NT2/D1 (cell line): Measurements from ENCODE around the gene OPHN1.
"Not testable (repeated sequence)": the region's sequence is repeated elsewhere in the genome, so short reads cannot be mapped to it uniquely, and the experiment has no call there.

Experiments
- DNase-seq: peaks from one replicate; pipeline ENCODE4 v3.0.0-alpha.2; 2011; ENCODE audit warnings: low read depth, low spot score
- H3K27me3 ChIP-seq: 2 replicates; pipeline ENCODE4 v1.6.0; 2011; ENCODE audit warnings: mild to moderate bottlenecking; ENCODE audit not compliant: insufficient read length, insufficient read depth
- H3K36me3 ChIP-seq: 2 replicates; pipeline ENCODE4 v1.6.1; 2011; ENCODE audit warnings: mild to moderate bottlenecking, low read length, mixed read lengths; ENCODE audit not compliant: insufficient read depth, insufficient read length
- H3K4me1 ChIP-seq: 2 replicates; pipeline ENCODE4 v1.5.1; 2011; ENCODE audit not compliant: insufficient read depth, insufficient read length
- H3K4me3 ChIP-seq: 2 replicates; pipeline ENCODE4 v1.5.1; 2011; ENCODE audit warnings: low read depth; ENCODE audit not compliant: insufficient read length
- H3K9ac ChIP-seq: 2 replicates; pipeline ENCODE4 v1.6.0; 2011; ENCODE audit warnings: low read depth; ENCODE audit not compliant: insufficient read length
- H3K9me3 ChIP-seq: 2 replicates; pipeline ENCODE4 v1.5.1; 2011; ENCODE audit warnings: mild to moderate bottlenecking, low read length; ENCODE audit not compliant: insufficient read depth
- SUZ12 ChIP-seq: IDR thresholded peaks from 2 replicates; pipeline ENCODE4 v1.6.1; 2011; ENCODE audit not compliant: insufficient read length, insufficient read depth; ENCODE audit errors: extremely low read depth
- YY1 ChIP-seq: IDR thresholded peaks from 2 replicates; pipeline ENCODE4 v1.6.1; 2011; ENCODE audit not compliant: insufficient read length, insufficient read depth
- ZNF274 ChIP-seq: IDR thresholded peaks from 2 replicates; pipeline ENCODE4 v1.6.1; 2011; ENCODE audit warnings: mild to moderate bottlenecking, low read depth, low read length

OPHN1 gene

GRCh38 chrX:68284281-68284904 lies 148.9 kb downstream of the OPHN1 start:
- no peak for TF ChIP-seq ZNF274
- TF ChIP-seq YY1 = no peak
- no peak for TF ChIP-seq SUZ12
- Histone ChIP-seq H3K36me3 (no peaks in the 10 kb centered on the region), H3K27me3 (no peaks in the 10 kb centered on the region), H3K9me3 (no peaks in the 10 kb centered on the region), H3K9ac (no peak overlapping the region), H3K4me1 (no peaks in the 10 kb centered on the region), H3K4me3 (no peak overlapping the region)
- no peak for DNase-seq

- TF ChIP-seq YY1 (no peak), ZNF274 (no peak), SUZ12 (no peak)
- Histone ChIP-seq H3K36me3 (no peaks in the 10 kb centered on the region), H3K4me3 (no peak overlapping the region), H3K4me1 (no peaks in the 10 kb centered on the region), H3K9ac (no peak overlapping the region), H3K27me3 (no peaks in the 10 kb centered on the region), H3K9me3 (peaks cover 8% of the 10 kb centered on the region; the same call in 1 of the 2 replicates)
- DNase-seq = no peak
Observed at GRCh38 chrX:68273887-68274286, 159.4 kb downstream of the OPHN1 start.

GRCh38 chrX:68264793-68265192 lies 168.5 kb downstream of the OPHN1 start:
- H3K9ac ChIP-seq = not testable (repeated sequence)

GRCh38 chrX:68261060-68261672 lies 172.1 kb downstream of the OPHN1 start:
- Histone ChIP-seq H3K4me3 (no peak overlapping the region), H3K36me3 (no peaks in the 10 kb centered on the region), H3K9me3 (0 out of 2 replicates have a peak, but pooled peaks cover 11% of the 10 kb centered on the region), H3K27me3 (no peaks in the 10 kb centered on the region), H3K9ac (no peak overlapping the region), H3K4me1 (no peaks in the 10 kb centered on the region)
- no peak for DNase-seq
- TF ChIP-seq ZNF274 = no peak

More at GRCh38 chrX:68264793-68265192, 168.5 kb downstream of the OPHN1 start:
- H3K4me3 ChIP-seq, H3K27me3 ChIP-seq, DNase-seq, H3K4me1 ChIP-seq, H3K36me3 ChIP-seq: not testable (repeated sequence)
- 0 out of 2 replicates have a peak, but pooled peaks cover 11% of the 10 kb centered on the region for H3K9me3 ChIP-seq

- Histone ChIP-seq H3K4me3 (no peak overlapping the region), H3K4me1 (no peaks in the 10 kb centered on the region), H3K9me3 (no peaks in the 10 kb centered on the region), H3K9ac (no peak overlapping the region), H3K36me3 (no peaks in the 10 kb centered on the region), H3K27me3 (no peaks in the 10 kb centered on the region)
- no peak for DNase-seq
- no peak for TF ChIP-seq YY1
- no peak for TF ChIP-seq ZNF274
- TF ChIP-seq SUZ12 = no peak
Observed at GRCh38 chrX:68256990-68257389, 176.3 kb downstream of the OPHN1 start.

DNA sequence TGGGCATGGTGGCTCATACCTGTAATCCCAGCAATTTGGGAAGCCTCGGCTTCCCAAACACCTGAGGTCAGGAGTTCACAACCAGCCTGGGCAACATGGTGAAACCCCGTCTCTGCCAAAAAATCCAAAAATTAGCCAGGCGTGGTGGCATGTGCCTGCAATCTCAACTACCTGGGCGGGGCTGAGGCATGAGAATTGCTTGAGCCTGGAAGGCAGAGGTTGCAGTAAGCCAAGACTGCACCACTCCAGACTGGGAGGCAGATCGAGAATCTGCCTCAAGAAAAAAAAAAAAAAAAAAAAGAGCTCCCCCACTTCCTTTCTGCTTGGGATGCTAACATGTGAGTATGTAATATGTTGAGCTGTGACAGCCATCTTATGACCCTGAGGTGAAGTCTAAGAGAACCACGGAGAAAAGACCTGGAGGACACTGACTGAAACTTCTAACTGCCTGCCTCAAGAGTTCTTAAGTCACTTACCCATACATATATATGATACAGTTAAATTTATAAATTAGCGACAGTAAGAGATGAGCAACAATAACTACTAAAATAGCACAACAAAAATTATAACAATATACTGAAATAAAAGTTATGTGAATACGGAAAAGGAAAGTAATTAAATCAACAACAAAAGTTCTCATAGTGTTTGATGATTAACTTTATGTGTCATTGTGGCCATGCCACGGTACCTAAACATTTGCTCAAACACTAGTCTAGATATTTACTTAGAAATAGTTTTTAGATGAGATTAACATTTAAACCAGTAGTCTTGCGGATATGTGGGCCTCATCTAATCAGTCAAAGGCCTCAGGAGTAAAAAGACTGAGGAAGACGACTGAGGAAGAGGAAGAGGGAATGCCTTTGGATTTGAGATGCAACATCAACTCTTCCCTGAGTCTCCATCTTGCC lies 178.3 kb downstream of the OPHN1 start:
- DNase-seq = no peak
- no peak overlapping the region for H3K9ac ChIP-seq
- H3K4me1 ChIP-seq = no peaks in the 10 kb centered on the region
- H3K27me3 ChIP-seq = no peaks in the 10 kb centered on the region
- no peak overlapping the region for H3K4me3 ChIP-seq
- no peaks in the 10 kb centered on the region for H3K36me3 ChIP-seq
- H3K9me3 ChIP-seq = no peaks in the 10 kb centered on the region
- no peak for TF ChIP-seq YY1
- no peak for TF ChIP-seq SUZ12
- TF ChIP-seq ZNF274 = no peak

DNA sequence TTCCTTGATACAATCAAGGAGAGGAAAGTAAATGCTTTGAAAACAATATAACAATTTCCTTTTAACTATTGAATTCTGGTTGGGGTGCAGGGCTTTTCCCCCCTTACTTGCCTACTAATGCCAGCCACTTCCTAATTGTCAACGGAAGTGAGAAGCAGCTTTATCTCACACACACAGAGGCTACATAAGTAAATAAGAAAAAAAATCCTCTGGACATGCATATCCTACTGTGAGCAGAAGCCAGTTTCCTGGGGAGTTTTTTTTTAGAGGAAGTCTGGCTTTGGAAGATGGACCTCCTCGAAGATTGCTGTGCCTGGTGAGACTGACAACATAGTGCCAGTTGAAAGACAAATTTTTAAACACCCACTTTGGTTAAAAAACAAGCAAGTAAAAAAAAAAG lies 180.6 kb downstream of the OPHN1 start:
- Histone ChIP-seq H3K9ac (no peak overlapping the region), H3K36me3 (no peaks in the 10 kb centered on the region), H3K4me3 (no peak overlapping the region), H3K9me3 (no peaks in the 10 kb centered on the region), H3K27me3 (no peaks in the 10 kb centered on the region), H3K4me1 (no peaks in the 10 kb centered on the region)
- no peak for DNase-seq
- TF ChIP-seq YY1 (no peak), ZNF274 (no peak), SUZ12 (no peak)
